GF-D8 (cell line): Measurements from ENCODE around the gene TPD52L2.
"Not testable (repeated sequence)": the region's sequence is repeated elsewhere in the genome, so short reads cannot be mapped to it uniquely, and the experiment has no call there.

Experiments used
- DNase-seq: peaks from one replicate; lab custom pipeline; 2025; lab: John Stamatoyannopoulos, UW

Gene TPD52L2

DNA sequence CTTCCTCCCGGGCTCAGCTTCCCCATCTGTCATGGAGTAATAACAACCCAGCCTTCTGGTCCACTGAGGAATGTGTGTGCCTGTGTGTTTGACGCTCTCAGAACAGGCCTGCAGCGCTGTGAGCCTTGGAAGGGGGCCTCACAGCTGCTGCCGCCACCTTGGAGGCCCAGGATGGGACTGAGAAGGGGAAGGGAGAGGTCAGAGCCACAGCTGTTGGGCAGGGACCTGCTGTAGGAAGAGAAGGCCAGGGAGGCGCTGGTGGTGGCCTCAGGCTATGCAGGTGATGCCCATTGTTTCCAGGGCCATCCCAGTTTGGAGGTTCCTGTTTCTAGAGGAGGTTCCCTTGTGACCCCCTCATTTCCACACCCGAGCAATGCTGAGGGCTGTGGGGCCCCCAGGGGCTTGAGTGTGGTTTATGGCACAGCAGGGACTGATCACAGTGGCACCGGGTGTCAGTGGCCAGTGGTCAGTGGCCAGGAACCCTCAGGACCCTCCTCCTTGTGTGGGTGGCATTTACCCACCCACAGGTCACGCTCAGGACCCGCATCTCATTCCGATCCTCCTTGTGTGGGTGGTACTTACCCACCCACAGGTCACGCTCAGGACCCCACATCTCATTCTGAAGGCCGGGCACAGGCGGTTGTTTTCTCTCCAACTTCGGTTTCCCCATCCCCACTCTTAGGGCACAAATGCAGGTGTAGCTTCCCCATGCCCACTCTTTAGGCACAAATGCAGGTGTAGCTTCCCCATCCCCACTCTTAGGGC lies 14.0 kb downstream of the TPD52L2 start:
- no peak for DNase-seq

- not testable (repeated sequence) for DNase-seq
These were observed 15.8 kb downstream of the TPD52L2 start for GRCh38 chr20:63880901-63881300.

DNA sequence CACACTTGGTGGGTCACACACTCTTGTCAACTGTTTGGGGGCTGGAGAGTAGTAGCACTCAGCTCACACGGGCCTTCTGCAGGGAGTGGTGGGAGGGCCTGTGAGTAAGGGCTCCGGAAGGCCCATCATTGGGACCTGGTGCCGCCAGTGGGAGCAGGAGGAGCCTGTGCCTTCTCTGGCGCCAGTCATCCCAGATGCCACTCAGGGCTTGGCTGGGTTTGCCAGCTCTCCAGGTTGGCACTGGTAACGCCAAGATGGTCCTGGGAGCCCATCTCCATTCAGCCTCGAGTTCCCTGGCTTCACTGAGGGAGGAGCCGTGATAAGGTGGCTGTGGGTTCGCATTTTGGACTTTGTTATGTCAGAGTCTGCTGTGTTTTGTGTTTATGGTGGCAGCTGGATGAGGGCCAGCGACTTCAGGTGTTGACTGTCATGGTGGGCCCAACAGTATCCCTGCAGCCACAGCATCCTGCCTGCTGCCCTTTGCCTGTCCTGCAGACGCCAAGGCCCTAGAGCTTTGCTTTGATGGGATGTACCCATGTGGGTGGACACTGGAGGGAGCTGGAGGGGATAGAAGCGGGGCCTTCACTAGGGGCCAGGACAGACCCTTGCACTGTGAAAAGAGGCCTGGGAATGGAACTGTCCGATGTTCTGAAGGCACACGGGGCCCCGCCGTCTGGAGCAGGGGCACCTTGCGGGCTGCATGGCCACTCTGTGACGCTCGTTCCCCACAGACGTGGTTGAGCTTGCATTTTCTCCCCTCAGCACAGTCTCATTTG lies 16.6 kb downstream of the TPD52L2 start:
- no peak for DNase-seq

GRCh38 chr20:63882257-63883200 lies 17.5 kb downstream of the TPD52L2 start:
- no peak for DNase-seq

DNA sequence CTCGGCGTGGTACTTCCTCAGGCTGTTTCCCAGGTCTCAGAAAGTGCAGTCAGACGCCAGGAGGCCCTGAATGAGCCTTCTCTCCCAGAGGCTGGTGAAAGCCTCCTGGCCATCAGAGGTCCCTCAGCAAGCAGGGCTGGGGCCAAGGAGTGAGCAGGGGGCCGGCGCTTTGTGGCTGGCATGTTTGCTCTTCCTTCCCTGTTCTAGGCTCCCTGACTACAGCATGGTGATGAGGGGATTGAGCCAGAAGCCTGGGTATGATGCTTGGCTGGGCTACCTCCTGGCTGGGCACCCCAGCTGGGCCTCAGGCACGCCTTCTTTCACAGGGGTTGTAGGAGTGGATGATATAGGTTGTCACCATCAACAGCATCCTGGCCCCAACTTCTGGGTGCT lies 18.1 kb downstream of the TPD52L2 start:
- no peak for DNase-seq

DNA sequence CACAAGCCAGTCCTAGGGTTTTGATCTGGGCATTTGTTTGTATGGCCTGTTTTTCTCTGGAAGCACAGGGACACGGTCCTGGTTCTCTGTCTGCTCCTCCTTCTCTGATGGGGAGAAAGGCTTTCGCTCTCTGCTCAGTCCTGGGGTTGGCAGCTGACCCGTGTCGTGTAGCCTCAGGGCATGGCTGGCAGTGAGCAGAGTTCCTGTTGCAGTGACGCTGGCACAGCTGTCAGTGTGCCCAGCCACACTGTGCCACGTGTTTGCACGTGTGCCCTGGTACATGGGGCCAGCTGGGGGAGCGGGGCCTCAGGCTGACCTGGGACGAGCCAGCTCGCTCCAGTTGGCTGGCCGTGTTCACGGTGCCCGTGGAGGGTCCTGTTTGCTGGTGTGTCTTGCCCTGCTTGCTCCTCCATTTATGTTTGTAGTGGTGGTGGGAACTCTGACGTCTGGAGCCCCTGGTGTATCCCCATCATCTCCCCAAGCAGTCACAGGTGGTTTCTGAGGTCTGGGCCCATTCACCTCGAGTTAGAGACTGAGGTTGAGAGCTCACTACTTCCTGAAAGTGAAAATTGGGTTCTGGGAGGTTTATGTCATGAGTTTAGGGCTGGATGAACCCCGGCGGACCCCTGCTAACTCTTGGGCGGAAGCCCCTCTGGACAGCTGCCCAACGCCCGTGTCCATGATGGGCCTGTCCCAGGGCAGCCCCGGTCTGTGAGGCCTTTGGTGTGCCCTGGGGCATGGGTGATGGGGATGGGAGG lies 19.6 kb downstream of the TPD52L2 start:
- DNase-seq: no peak

GRCh38 chr20:63885264-63886053 lies 20.4 kb downstream of the TPD52L2 start:
- no peak for DNase-seq

- no peak for DNase-seq
These were observed 21.0 kb downstream of the TPD52L2 start for GRCh38 chr20:63886054-63886419.

GRCh38 chr20:63886921-63887320 lies 21.9 kb downstream of the TPD52L2 start:
- no peak for DNase-seq

GRCh38 chr20:63889241-63890200 lies 24.5 kb downstream of the TPD52L2 start:
- DNase-seq: no peak

DNA sequence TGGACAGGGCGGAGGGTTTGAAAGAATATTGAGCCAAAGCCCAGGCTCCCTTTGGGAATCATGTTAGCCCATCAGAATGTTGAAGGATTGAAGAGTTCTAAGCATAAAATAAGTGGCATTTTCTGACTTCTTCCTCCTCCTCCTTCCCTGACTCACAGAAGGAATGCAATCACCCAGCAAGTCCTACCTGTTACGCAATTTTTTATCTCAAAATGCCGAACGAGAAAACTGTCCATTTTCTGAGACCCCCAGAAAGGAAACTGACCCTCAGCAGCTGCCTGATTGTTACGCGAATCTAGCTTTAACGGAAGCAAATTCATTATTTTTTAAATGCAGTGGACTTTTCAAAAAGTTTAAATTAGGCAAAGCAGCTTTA lies 25.1 kb downstream of the TPD52L2 start:
- no peak for DNase-seq

DNA sequence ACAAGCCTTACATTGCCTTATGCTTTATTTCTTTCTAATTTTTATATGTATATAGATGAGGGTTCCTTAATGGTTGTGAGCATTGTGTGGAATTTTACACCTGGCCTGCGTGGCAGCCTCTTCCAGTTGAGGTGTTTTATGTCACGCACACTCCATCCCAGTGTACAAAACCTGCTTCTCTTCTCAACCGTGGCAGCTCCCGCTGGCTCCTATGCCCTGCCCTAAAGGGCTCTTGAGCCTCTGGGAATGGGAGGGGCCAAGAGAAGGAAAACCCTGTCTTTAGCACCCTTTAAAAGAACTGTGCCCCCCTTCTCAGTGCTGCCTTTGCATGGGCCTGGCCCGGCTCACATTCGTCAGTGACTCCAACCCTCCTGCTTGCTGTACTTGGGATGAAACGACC lies 25.5 kb downstream of the TPD52L2 start:
- DNase-seq: no peak

DNA sequence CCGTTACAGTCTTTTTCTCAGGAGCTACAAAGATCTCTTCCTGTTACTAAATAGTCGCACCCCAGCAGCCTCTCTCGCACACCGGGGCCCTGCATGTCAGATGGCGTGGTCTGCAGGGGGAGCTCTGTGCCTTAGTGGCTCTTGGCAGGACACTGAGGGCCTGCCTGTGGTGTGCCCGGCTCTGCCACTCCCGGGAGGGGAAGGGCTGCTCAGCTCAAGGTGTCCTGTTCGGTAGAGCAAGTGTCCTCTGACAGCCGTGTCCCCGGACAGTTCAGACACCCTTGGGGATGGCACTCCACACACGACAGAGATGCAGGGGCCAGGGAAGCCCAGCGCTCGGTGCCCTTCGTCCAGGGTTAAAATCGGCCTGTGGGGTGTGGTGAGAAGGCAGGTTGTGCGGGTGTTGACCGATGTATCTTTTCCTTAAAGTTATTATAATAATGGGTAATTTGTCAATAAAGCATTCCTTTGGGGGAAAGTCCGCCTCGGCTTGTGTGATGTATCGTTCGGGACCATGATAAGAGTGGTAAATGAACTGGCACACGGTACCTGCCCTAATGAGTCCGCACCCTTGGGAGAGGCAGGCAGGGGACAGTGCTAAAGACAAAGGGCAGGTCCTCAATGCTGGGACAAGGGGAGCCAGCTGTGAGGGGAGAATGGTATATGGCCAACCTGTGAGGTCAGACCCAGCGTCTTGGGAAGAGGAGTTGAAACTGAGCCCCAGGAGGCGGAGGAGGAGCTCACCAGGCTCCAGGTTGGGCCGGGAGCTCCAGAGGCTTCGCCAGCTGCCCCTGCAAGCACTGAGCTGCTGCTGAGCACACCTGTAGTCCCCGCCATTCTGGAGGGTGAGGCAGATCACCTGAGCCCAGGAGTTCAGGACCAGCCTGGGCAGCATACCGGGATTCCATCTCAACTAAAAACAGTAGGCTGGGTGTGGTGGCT lies 26.3 kb downstream of the TPD52L2 start:
- DNase-seq: no peak

- no peak for DNase-seq
These were observed 27.3 kb downstream of the TPD52L2 start for GRCh38 chr20:63892402-63892801.

DNA sequence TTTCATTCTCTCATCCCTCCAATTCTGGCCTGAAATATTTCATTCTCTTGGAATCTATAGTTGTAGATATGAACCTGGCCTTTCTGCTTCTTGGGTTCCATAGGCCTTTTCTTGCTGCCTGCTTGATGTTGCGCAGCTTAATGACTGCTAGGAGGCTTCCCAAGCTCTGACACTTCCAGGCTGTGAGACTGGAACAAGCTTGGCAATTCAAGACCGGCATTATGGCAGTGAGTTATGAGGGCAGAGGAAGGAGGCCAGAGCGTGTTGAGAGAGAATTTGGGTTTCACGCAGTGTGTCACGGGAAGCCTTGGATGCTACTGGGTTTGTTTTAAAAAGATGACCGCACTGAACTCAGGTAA lies 28.9 kb downstream of the TPD52L2 start:
- DNase-seq: no peak

GRCh38 chr20:63894358-63895201 lies 29.5 kb downstream of the TPD52L2 start, which contains the start of gene DNAJC5:
Gene DNAJC5 (plus strand): TSS chr20:63895126. CDS start chr20:63928346, 33,220 bp downstream.
- peak; percentile 69 for DNase-seq

- DNase-seq: no peak
These were observed 30.3 kb downstream of the TPD52L2 start for GRCh38 chr20:63895202-63895951.
